Liver (tissue), 9 donors: ENCODE measurements around the gene KIAA0930. TPM values are rescaled to one million over a fixed set of nuclear protein-coding genes. Genes with fewer than 3 reads are reported as not detected.

Experiments used
- DNase-seq: peaks from one replicate; pipeline ENCODE4 v3.0.0-alpha.2; 2017; ENCODE audit warnings: low spot score
- H3K27ac ChIP-seq, 2 donors: one replicate each; pipeline ENCODE4 v1.7.0; 2013; ENCODE audit warnings: inconsistent platforms in 2 of 2, low read length in 2 of 2, control low read depth in 1 of 2, low read depth in 1 of 2, mild to moderate bottlenecking in 1 of 2
- H3K27me3 ChIP-seq, 4 donors: one replicate each; pipeline versions ENCODE4 v1.6.1 to v1.7.0; 2013; ENCODE audit warnings: low read length in 3 of 4, inconsistent platforms in 1 of 4, mild to moderate bottlenecking in 1 of 4, moderate library complexity in 1 of 4; ENCODE audit not compliant: control insufficient read depth in 4 of 4, insufficient read depth in 4 of 4
- H3K36me3 ChIP-seq, 4 donors: one replicate each; pipeline versions ENCODE4 v1.6.1 to v1.7.0; 2013; ENCODE audit warnings: low read length in 3 of 4, mild to moderate bottlenecking in 3 of 4, low read depth in 1 of 4, moderate library complexity in 1 of 4; ENCODE audit not compliant: control insufficient read depth in 4 of 4, insufficient read depth in 3 of 4
- H3K4me1 ChIP-seq, 4 donors: one replicate each; pipeline versions ENCODE4 v1.6.1 to v1.7.0; 2013; ENCODE audit warnings: low read length in 3 of 4, mild to moderate bottlenecking in 3 of 4, moderate library complexity in 1 of 4; ENCODE audit not compliant: control insufficient read depth in 4 of 4, insufficient read depth in 4 of 4
- H3K4me3 ChIP-seq, 3 donors: one replicate each; pipeline versions ENCODE4 v1.6.1 to v1.7.0; 2013; ENCODE audit warnings: low read length in 3 of 3, control low read depth in 1 of 3, low read depth in 1 of 3, mild to moderate bottlenecking in 1 of 3
- H3K9ac ChIP-seq, 2 donors: one replicate each; pipeline ENCODE4 v1.7.0; 2013; ENCODE audit warnings: low read length in 2 of 2, mild to moderate bottlenecking in 2 of 2, moderate library complexity in 2 of 2, control low read depth in 1 of 2, low read depth in 1 of 2
- H3K9me3 ChIP-seq, 4 donors: one replicate each; pipeline versions ENCODE4 v1.6.1 to v1.7.0; 2013; ENCODE audit warnings: low read length in 3 of 4; ENCODE audit not compliant: control insufficient read depth in 4 of 4
- EGR1 ChIP-seq, 2 donors: IDR thresholded peaks; 2 replicates each; pipeline ENCODE4 v1.6.1; 2016 to 2018; ENCODE audit warnings: antibody characterized with exemption in 2 of 2, low read depth in 2 of 2
- FOXA1 ChIP-seq: IDR thresholded peaks from 2 replicates; pipeline ENCODE4 v1.6.1; 2016; ENCODE audit warnings: antibody characterized with exemption
- FOXA2 ChIP-seq: IDR thresholded peaks from 2 replicates; pipeline ENCODE4 v1.6.1; 2016; ENCODE audit warnings: antibody characterized with exemption
- GABPA ChIP-seq, 2 donors: IDR thresholded peaks in 1 of 2; conservative IDR thresholded peaks in 1 of 2; 2 replicates each; pipeline ENCODE4 v1.6.1; 2016; ENCODE audit warnings: antibody characterized with exemption in 2 of 2, mild to moderate bottlenecking in 1 of 2, moderate library complexity in 1 of 2
- HNF4A ChIP-seq, 2 donors: conservative IDR thresholded peaks; 2 replicates each; pipeline ENCODE4 v1.6.1; 2016; ENCODE audit warnings: antibody characterized with exemption in 2 of 2, mild to moderate bottlenecking in 2 of 2
- HNF4G ChIP-seq: IDR thresholded peaks from 2 replicates; pipeline ENCODE4 v1.6.1; 2016; ENCODE audit warnings: antibody characterized with exemption
- JUND ChIP-seq, 2 donors: IDR thresholded peaks; 2 replicates each; pipeline ENCODE4 v1.6.1; 2016; ENCODE audit warnings: antibody characterized with exemption in 2 of 2
- NR2F2 ChIP-seq: IDR thresholded peaks from 2 replicates; pipeline ENCODE4 v1.6.1; 2016; ENCODE audit warnings: antibody characterized with exemption
- RAD21 ChIP-seq, 2 donors: IDR thresholded peaks; 2 replicates each; pipeline ENCODE4 v1.6.1; 2016; ENCODE audit warnings: antibody characterized with exemption in 2 of 2, mild to moderate bottlenecking in 2 of 2
- RXRA ChIP-seq, 2 donors: IDR thresholded peaks; 2 replicates each; pipeline ENCODE4 v1.6.1; 2017 to 2018; ENCODE audit warnings: antibody characterized with exemption in 2 of 2, mild to moderate bottlenecking in 1 of 2
- SP1 ChIP-seq: IDR thresholded peaks from 2 replicates; pipeline ENCODE4 v1.6.1; 2018; ENCODE audit warnings: antibody characterized with exemption, mild to moderate bottlenecking
- TAF1 ChIP-seq: conservative IDR thresholded peaks from 2 replicates; pipeline ENCODE4 v1.6.1; 2016; ENCODE audit warnings: antibody characterized with exemption, mild to moderate bottlenecking
- YY1 ChIP-seq: IDR thresholded peaks from 2 replicates; pipeline ENCODE4 v1.6.1; 2016; ENCODE audit warnings: antibody characterized with exemption, mild to moderate bottlenecking
- WGBS: extraction: QIAGEN DNeasy Blood & Tissue Kit; methylation state at CpG from one replicate; pipeline ENCODE4 v1.1.7; 2013; 5-methylcytosine and 5-hydroxymethylcytosine counted together
- polyA plus RNA-seq, 2 donors: library from polyadenylated mRNA; stranded (reverse) in 1 of 2; unstranded in 1 of 2; fragments of 200-250 nt in 1 of 2; fragments of >200 nt in 1 of 2; fragmentation: Nextera tagmentation in 1 of 2; extraction: Ambion mirVana in 1 of 2; gene quantifications; one replicate each; pipeline versions ENCODE4 v1.2.1 to v1.2.3, GENCODE V29; 2013 to 2015
- total RNA-seq, 2 donors: library from RNA; depleted of rRNA; stranded (reverse); fragments of >200 nt; gene quantifications; one replicate each; pipeline ENCODE4 v1.2.3, GENCODE V29; 2014
- TF ChIP-seq, protein P1 (sequence below): IDR thresholded peaks from 2 replicates; pipeline ENCODE4 v1.6.1; 2016; ENCODE audit warnings: antibody characterized with exemption
- TF ChIP-seq, protein P2 (sequence below): IDR thresholded peaks from 2 replicates; pipeline ENCODE4 v1.6.1; 2016; ENCODE audit warnings: antibody characterized with exemption
- TF ChIP-seq, protein P3 (sequence below): IDR thresholded peaks from 2 replicates; pipeline ENCODE4 v1.6.1; 2016; ENCODE audit warnings: antibody characterized with exemption
- TF ChIP-seq, protein P4 (sequence below): fragments of 150-350 bp; IDR thresholded peaks from 2 replicates; pipeline ENCODE4 v1.5.1; 2017; ENCODE audit warnings: improper control_type of control experiment, low read depth, low read length; ENCODE audit not compliant: missing input control
- TF ChIP-seq, protein P5 (sequence below): IDR thresholded peaks from 2 replicates; pipeline ENCODE4 v1.6.1; 2016; ENCODE audit warnings: antibody characterized with exemption, mild to moderate bottlenecking
- donor health status: healthy.
- donor health status: healthy.
- donor health status: healthy.
- donor health status: healthy.
- donor health status: healthy.

KIAA0930 gene
- total and polyA plus RNA-seq, 4 donors, result 6.1 to 30.0 (median 17.6) TPM

DNA sequence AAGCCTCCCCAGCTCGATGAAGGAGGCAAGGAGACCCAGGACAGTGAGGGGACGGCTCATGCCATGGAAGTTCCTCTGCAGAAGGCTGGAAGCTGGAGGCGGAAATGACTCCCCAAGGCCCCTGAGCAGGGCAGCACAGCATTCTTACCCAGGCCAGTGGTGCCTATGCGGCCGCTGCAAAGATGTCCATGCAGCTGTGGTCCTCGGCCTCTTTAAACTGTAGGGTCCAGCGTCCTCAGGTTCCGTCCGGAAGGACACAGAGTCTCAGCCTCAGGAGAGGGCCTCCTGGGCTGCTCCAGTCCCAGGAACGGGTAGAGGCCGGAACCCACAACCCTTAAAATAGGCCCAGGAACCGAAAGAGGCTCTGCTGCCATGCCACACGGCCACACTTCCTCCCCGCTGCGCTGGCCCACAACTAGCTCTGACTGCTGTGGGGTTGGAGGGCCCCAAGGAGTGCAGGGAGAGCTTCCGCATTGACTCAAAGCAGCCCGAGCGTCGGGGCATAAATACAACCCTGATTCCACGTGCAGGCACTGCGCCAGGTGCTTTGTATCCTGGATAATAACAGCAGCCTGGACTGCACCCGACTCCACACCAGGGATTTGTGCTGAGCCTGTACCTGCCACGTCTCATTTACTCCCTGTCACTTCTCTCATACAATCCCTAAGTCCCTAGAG is 5.5 kb downstream of the KIAA0930 start:
- DNase-seq, result no peak
- no peak overlapping the region for H3K4me3 ChIP-seq
- no peaks in the 10 kb centered on the region for H3K27me3 ChIP-seq
- TF ChIP-seq, protein P1, sequence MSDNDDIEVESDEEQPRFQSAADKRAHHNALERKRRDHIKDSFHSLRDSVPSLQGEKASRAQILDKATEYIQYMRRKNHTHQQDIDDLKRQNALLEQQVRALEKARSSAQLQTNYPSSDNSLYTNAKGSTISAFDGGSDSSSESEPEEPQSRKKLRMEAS, result no peak
- TF ChIP-seq EGR1 (IDR thresholded peaks at IDR 0.05; ENCODE audit: low read depth in 2 of 2) (no peak), FOXA1 (no peak), HNF4A (conservative IDR thresholded peaks at IDR 0.05) (no peak), YY1 (no peak), TAF1 (no peak), FOXA2 (no peak), SP1 (no peak), RAD21 (IDR thresholded peaks at IDR 0.05) (no peak), HNF4G (no peak), NR2F2 (no peak)
- TF ChIP-seq, protein P2, sequence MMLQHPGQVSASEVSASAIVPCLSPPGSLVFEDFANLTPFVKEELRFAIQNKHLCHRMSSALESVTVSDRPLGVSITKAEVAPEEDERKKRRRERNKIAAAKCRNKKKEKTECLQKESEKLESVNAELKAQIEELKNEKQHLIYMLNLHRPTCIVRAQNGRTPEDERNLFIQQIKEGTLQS, result no peak
- TF ChIP-seq, protein P3, sequence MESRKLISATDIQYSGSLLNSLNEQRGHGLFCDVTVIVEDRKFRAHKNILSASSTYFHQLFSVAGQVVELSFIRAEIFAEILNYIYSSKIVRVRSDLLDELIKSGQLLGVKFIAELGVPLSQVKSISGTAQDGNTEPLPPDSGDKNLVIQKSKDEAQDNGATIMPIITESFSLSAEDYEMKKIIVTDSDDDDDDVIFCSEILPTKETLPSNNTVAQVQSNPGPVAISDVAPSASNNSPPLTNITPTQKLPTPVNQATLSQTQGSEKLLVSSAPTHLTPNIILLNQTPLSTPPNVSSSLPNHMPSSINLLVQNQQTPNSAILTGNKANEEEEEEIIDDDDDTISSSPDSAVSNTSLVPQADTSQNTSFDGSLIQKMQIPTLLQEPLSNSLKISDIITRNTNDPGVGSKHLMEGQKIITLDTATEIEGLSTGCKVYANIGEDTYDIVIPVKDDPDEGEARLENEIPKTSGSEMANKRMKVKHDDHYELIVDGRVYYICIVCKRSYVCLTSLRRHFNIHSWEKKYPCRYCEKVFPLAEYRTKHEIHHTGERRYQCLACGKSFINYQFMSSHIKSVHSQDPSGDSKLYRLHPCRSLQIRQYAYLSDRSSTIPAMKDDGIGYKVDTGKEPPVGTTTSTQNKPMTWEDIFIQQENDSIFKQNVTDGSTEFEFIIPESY, result no peak
- TF ChIP-seq, protein P4, sequence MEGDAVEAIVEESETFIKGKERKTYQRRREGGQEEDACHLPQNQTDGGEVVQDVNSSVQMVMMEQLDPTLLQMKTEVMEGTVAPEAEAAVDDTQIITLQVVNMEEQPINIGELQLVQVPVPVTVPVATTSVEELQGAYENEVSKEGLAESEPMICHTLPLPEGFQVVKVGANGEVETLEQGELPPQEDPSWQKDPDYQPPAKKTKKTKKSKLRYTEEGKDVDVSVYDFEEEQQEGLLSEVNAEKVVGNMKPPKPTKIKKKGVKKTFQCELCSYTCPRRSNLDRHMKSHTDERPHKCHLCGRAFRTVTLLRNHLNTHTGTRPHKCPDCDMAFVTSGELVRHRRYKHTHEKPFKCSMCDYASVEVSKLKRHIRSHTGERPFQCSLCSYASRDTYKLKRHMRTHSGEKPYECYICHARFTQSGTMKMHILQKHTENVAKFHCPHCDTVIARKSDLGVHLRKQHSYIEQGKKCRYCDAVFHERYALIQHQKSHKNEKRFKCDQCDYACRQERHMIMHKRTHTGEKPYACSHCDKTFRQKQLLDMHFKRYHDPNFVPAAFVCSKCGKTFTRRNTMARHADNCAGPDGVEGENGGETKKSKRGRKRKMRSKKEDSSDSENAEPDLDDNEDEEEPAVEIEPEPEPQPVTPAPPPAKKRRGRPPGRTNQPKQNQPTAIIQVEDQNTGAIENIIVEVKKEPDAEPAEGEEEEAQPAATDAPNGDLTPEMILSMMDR, result no peak
- TF ChIP-seq, protein P5, sequence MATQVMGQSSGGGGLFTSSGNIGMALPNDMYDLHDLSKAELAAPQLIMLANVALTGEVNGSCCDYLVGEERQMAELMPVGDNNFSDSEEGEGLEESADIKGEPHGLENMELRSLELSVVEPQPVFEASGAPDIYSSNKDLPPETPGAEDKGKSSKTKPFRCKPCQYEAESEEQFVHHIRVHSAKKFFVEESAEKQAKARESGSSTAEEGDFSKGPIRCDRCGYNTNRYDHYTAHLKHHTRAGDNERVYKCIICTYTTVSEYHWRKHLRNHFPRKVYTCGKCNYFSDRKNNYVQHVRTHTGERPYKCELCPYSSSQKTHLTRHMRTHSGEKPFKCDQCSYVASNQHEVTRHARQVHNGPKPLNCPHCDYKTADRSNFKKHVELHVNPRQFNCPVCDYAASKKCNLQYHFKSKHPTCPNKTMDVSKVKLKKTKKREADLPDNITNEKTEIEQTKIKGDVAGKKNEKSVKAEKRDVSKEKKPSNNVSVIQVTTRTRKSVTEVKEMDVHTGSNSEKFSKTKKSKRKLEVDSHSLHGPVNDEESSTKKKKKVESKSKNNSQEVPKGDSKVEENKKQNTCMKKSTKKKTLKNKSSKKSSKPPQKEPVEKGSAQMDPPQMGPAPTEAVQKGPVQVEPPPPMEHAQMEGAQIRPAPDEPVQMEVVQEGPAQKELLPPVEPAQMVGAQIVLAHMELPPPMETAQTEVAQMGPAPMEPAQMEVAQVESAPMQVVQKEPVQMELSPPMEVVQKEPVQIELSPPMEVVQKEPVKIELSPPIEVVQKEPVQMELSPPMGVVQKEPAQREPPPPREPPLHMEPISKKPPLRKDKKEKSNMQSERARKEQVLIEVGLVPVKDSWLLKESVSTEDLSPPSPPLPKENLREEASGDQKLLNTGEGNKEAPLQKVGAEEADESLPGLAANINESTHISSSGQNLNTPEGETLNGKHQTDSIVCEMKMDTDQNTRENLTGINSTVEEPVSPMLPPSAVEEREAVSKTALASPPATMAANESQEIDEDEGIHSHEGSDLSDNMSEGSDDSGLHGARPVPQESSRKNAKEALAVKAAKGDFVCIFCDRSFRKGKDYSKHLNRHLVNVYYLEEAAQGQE, result no peak
- no peak overlapping the region for H3K27ac ChIP-seq
- no peak overlapping the region for H3K9ac ChIP-seq
- no peaks in the 10 kb centered on the region for H3K36me3 ChIP-seq
- H3K4me1 ChIP-seq, result peaks cover 16 to 42% (median 25%) of the 10 kb centered on the region in 4 donors
- 81% methylated on average over 23 of the region's 23 CpGs for WGBS
- H3K9me3 ChIP-seq, result no peaks in the 10 kb centered on the region

DNA sequence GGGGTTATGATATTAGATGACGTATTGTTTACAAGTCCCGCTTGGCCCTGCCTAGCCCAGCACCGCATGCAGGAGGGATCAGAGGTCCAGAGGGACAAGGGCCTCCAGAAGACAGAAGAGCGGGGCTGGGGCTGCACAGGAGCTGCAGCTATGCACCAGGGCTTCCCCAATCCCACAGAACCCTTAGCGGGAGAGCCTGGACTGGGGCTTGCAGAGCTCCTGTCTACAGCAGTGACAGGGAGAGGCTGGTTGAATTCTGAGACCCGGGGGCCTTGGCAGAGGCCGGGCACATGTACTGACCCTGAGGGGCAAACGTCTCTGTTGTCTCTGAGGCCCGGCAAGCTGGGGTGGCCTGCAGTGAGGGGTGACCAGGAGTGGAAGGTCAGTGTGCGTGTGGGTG is 6.9 kb downstream of the KIAA0930 start:
- no peak for DNase-seq
- H3K36me3 ChIP-seq, result no peaks in the 10 kb centered on the region
- H3K9me3 ChIP-seq, result no peaks in the 10 kb centered on the region
- TF ChIP-seq GABPA (IDR thresholded peaks at IDR 0.05 in 1 of 2, conservative IDR thresholded peaks at IDR 0.05 in 1 of 2) (no peak), HNF4G (no peak), EGR1 (IDR thresholded peaks at IDR 0.05; ENCODE audit: low read depth in 2 of 2) (no peak), NR2F2 (no peak), SP1 (no peak), RXRA (IDR thresholded peaks at IDR 0.05) (no peak), JUND (IDR thresholded peaks at IDR 0.05) (no peak), YY1 (no peak), RAD21 (IDR thresholded peaks at IDR 0.05) (no peak), HNF4A (conservative IDR thresholded peaks at IDR 0.05) (no peak), TAF1 (no peak)
- TF ChIP-seq, protein P5, result no peak
- TF ChIP-seq, protein P3, result no peak

More for the DNA sequence above, 6.9 kb downstream of the KIAA0930 start:
- Histone ChIP-seq H3K9ac (no peak overlapping the region), H3K27me3 (no peaks in the 10 kb centered on the region), H3K4me3 (no peak overlapping the region), H3K4me1 (peaks cover 7 to 31% (median 15%) of the 10 kb centered on the region in 4 donors), H3K27ac (no peak overlapping the region)
- WGBS, result 89% methylated on average over 10 of the region's 10 CpGs
